Small intestine (tissue), 7 donors: ENCODE data around the gene IL31. TPM values are rescaled to one million over a fixed set of nuclear protein-coding genes. Genes with fewer than 3 reads are reported as not detected.

Experiments used
- DNase-seq, 2 donors: peaks; one replicate each; pipeline versions ENCODE4 v3.0.0 to v3.0.0-alpha.2; 2013
- FAIRE-seq: peaks from 2 replicates; lab custom pipeline; 2012; peaks lifted over from hg19 to GRCh38; lab: Jason Lieb, UNC
- H3K27ac ChIP-seq, 3 donors: one replicate each; pipeline ENCODE4 v1.5.1; 2013; ENCODE audit warnings: low read length in 2 of 3, mild to moderate bottlenecking in 2 of 3, control low read depth in 1 of 3, inconsistent platforms in 1 of 3, low read depth in 1 of 3, moderate library complexity in 1 of 3
- H3K27me3 ChIP-seq, 3 donors: one replicate each; pipeline ENCODE4 v1.6.1; 2013; ENCODE audit warnings: low read length in 3 of 3, inconsistent platforms in 1 of 3; ENCODE audit not compliant: control insufficient read depth in 3 of 3, insufficient read depth in 3 of 3
- H3K36me3 ChIP-seq, 3 donors: one replicate each; pipeline ENCODE4 v1.6.1; 2013; ENCODE audit warnings: low read length in 3 of 3, inconsistent platforms in 1 of 3, low read depth in 1 of 3, mild to moderate bottlenecking in 1 of 3, moderate library complexity in 1 of 3; ENCODE audit not compliant: control insufficient read depth in 3 of 3, insufficient read depth in 2 of 3
- H3K4me1 ChIP-seq, 3 donors: one replicate each; pipeline ENCODE4 v1.6.1; 2013; ENCODE audit warnings: low read length in 2 of 3, inconsistent platforms in 1 of 3, low read depth in 1 of 3, mild to moderate bottlenecking in 1 of 3, moderate library complexity in 1 of 3; ENCODE audit not compliant: control insufficient read depth in 3 of 3, insufficient read depth in 2 of 3
- H3K4me3 ChIP-seq, 3 donors: one replicate each; pipeline ENCODE4 v1.5.1; 2013; ENCODE audit warnings: low read length in 3 of 3, control low read depth in 1 of 3, inconsistent platforms in 1 of 3, low read depth in 1 of 3, mild to moderate bottlenecking in 1 of 3, moderate library complexity in 1 of 3
- H3K9me3 ChIP-seq, 2 donors: one replicate each; pipeline ENCODE4 v1.6.1; 2013; ENCODE audit warnings: low read depth in 1 of 2, low read length in 1 of 2; ENCODE audit not compliant: control insufficient read depth in 2 of 2, insufficient read depth in 1 of 2
- WGBS, 3 donors: extraction: QIAGEN DNeasy Blood & Tissue Kit; methylation state at CpG; one replicate each; pipeline ENCODE4 v1.1.7; 2013; 5-methylcytosine and 5-hydroxymethylcytosine counted together
- polyA plus RNA-seq, 4 donors: library from polyadenylated mRNA; stranded (reverse) in 3 of 4; unstranded in 1 of 4; fragments of 200-250 nt in 3 of 4; fragments of 120-200 nt in 1 of 4; gene quantifications; one replicate each; pipeline versions ENCODE4 v1.2.1 to v1.2.3, GENCODE V29; 2013
- donor health status: healthy with polysubstance abuse.
- donor health status: control.
- donor health status: control.
- donor health status: Bipolar disorder and iron deficiency.
- donor health status: healthy.

The IL31 gene
- polyA plus RNA-seq, 4 donors: not detected

DNA sequence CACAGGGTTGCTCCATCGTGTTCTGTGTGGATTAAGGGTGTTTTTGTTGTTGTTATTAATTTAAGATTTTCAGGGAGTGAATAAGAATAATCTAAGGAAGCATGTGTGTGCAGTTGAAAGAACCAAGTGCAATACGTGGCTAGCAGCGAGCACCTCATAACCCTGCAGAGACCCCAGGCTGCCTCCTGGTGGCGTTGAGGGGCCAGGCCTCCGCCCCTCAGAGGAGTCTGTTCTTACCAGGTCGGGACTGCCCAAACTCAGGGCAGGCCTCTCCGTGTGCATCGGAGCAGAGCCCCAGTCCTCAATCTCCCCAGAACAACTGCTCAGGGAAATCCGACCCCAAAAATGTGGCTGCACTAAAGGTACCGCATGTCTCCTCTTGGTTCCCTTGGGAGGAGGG, 36.8 kb downstream of the IL31 start:
- 83 to 91% (median 86%) methylated on average over 10 of the region's 10 CpGs for WGBS, 3 donors
- DNase-seq (no peak), FAIRE-seq (no peak)
- Histone ChIP-seq H3K36me3 (peaks cover 9 to 98% (median 19%) of the 10 kb centered on the region in 3 donors), H3K27me3 (no peaks in the 10 kb centered on the region), H3K27ac (no peak overlapping the region), H3K4me3 (no peak overlapping the region), H3K9me3 (no peaks in the 10 kb centered on the region), H3K4me1 (no peaks in the 10 kb centered on the region)

DNA sequence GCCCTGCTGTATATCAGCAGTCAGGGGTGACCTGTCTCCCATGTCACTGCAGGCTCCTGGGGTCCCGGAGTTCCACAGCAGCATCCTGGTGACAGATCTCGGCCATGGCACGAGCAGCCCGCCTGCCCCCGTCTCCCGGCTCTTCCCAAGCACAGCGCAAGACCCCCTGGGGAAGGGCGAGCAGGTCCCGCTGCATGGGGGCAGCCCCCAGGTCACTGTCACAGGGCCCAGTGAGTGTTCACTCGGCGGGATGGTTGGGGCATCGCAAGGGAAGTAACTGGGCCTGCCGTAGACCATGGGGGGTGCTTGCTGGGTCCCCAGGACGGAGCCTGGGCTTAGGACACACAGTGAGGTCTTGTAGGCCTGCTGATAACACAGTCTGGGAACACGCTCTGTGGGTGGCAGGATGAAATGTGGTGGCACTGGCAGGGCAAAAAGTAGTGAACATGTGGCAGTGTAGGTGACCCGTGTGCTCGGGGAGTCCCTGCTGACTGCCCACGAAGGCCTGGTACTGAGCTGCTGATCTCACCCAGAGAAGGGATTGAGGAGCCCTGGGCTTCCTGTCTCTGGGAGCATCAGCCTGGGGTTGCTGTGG, 38.5 kb downstream of the IL31 start:
- Histone ChIP-seq H3K36me3 (peaks cover 11 to 98% (median 15%) of the 10 kb centered on the region in 3 donors), H3K4me1 (no peaks in the 10 kb centered on the region), H3K9me3 (no peaks in the 10 kb centered on the region), H3K4me3 (no peak overlapping the region), H3K27me3 (no peaks in the 10 kb centered on the region), H3K27ac (no peak overlapping the region)
- no peak for DNase-seq
- FAIRE-seq: no peak
- 96 to 97% (median 97%) methylated on average over 18 of the region's 18 CpGs for WGBS, 3 donors

DNA sequence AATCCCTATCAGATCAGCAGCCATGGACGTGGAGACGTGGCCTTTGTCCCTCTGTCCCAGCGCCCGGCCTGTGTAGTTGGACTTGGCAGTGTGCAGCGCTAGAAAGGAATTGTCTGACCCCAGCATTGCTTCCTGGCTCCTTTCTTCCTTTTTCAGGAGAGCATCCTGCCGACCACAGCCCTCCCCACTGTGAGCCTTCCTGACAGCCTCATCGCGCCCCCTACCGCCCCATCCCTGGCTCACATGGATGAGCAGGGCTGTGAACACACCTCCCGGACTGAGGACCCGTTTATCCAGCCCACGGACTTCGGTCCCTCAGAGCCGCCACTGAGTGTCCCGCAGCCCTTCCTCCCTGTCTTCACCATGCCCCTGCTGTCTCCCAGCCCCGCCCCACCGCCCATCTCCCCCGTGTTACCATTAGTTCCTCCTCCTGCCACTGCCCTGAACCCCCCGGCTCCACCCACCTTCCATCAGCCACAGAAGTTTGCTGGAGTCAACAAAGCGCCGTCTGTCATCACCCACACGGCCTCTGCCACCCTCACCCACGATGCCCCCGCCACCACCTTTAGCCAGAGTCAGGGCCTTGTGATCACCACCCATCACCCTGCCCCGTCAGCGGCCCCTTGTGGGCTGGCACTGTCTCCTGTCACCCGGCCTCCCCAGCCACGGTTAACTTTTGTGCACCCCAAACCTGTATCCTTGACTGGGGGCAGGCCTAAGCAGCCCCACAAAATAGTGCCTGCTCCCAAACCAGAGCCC, 40.6 kb downstream of the IL31 start:
- Histone ChIP-seq H3K4me1 (no peaks in the 10 kb centered on the region), H3K9me3 (no peaks in the 10 kb centered on the region), H3K27me3 (no peaks in the 10 kb centered on the region), H3K4me3 (no peak overlapping the region), H3K27ac (no peak overlapping the region), H3K36me3 (peaks cover 19 to 100% (median 27%) of the 10 kb centered on the region in 3 donors)
- DNase-seq: no peak
- FAIRE-seq: no peak
- 73 to 76% (median 73%) methylated on average over 28 of the region's 28 CpGs for WGBS, 3 donors

DNA sequence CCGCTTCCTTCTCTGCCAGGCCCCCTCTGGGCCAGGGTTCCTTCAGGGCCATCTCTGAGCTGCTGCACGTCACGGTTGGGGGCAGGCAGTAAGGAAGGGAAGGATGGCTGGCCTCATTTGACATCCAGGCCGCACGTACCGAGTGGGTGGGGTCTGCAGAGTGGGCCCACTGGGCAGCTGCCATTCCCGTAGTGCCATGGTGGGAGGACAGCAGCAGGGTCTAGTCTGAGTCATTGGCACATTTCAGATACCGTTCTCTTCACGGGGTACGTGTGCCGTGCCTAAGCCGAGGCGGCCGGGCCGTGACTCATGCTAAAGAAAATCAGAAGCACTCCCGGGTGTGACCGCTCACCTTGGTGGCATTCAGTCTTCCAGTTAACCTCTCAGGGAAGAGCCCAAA, 43.9 kb downstream of the IL31 start:
- WGBS, 3 donors: 78 to 83% (median 81%) methylated on average over 17 of the region's 17 CpGs
- no peak for FAIRE-seq

DNA sequence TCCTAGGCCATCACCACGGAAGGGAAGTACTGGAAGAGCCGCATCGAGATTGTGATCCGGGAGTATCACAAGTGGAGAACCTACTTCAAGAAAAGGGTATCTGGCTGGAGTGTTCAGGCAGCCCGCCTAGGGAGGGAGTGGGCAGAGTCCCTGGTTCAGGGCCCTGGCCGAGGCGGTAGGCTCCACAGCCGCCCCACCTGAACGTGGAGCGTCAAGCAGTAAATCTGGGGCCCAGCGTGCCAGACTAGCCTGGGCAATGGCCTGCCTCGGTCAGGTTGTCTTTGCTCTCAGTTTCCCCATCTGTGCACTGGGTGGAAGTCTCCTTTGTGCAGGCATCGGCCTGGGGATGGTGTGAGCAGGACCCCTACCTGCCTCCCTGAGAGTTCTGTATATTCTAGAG, 44.9 kb downstream of the IL31 start:
- DNase-seq (no peak), FAIRE-seq (no peak)
- peaks cover 0 to 16% (median 6%) of the 10 kb centered on the region in 3 donors for H3K4me1 ChIP-seq
- H3K27ac ChIP-seq: no peak overlapping the region
- WGBS, 3 donors: 91 to 92% (median 91%) methylated on average over 13 of the region's 13 CpGs
- H3K9me3 ChIP-seq: no peaks in the 10 kb centered on the region
- H3K27me3 ChIP-seq: no peaks in the 10 kb centered on the region
- no peak overlapping the region for H3K4me3 ChIP-seq
- peaks cover 22 to 90% (median 27%) of the 10 kb centered on the region in 3 donors for H3K36me3 ChIP-seq

More for the DNA sequence above, 43.9 kb downstream of the IL31 start:
- DNase-seq: no peak
- no peaks in the 10 kb centered on the region for H3K27me3 ChIP-seq
- H3K36me3 ChIP-seq: peaks cover 22 to 97% (median 27%) of the 10 kb centered on the region in 3 donors
- H3K9me3 ChIP-seq: no peaks in the 10 kb centered on the region
- H3K4me3 ChIP-seq: no peak overlapping the region
- peaks cover 0 to 16% (median 6%) of the 10 kb centered on the region in 3 donors for H3K4me1 ChIP-seq
- H3K27ac ChIP-seq: no peak overlapping the region

DNA sequence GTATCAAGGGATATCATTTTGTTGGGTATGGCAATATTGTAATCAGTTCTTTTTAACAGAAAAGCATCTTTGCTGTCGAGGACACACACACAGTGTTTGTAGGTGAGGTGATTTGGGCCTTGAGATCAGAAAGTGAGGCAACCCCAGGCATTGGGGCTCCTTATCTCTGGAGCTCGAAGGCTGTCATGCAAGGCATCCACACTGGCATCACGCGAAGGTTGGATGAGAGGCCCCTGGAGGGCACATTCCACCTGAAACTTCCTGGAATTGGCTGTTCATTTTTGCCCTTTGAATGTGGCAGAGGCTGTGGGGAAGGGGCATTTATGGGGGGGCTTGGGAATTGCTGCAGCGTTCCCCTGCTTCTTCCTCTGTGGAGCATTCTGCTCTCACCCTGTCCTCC, 45.5 kb downstream of the IL31 start:
- H3K36me3 ChIP-seq: peaks cover 22 to 87% (median 23%) of the 10 kb centered on the region in 3 donors
- FAIRE-seq (no peak), DNase-seq (no peak)
- no peaks in the 10 kb centered on the region for H3K27me3 ChIP-seq
- no peak overlapping the region for H3K4me3 ChIP-seq
- no peaks in the 10 kb centered on the region for H3K9me3 ChIP-seq
- 67 to 79% (median 71%) methylated on average over 5 of the region's 5 CpGs for WGBS, 3 donors
- peaks cover 0 to 19% (median 8%) of the 10 kb centered on the region in 3 donors for H3K4me1 ChIP-seq
- no peak overlapping the region for H3K27ac ChIP-seq

DNA sequence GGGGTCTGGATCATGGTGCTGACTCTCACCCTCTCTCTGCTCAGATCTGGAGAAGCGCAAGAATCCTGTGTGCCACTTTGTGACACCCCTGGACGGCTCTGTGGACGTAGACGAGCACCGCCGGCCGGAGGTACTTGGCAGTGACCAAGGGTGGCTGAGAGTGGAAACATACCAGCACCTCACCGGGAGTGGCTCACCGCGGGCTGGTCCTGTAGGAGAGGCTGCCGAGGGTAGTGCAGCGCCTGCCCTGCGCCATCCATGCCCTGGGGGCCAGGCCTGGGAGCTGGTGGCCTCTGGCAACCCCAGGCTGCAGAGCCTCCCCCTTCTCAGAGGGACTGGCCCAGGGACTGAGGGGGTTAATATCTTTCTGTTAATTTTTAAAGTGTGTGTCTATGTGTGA, 46.2 kb downstream of the IL31 start:
- Histone ChIP-seq H3K27me3 (no peaks in the 10 kb centered on the region), H3K27ac (no peak overlapping the region), H3K36me3 (peaks cover 17 to 83% (median 18%) of the 10 kb centered on the region in 3 donors), H3K9me3 (no peaks in the 10 kb centered on the region), H3K4me3 (no peak overlapping the region), H3K4me1 (peaks cover 2 to 26% (median 8%) of the 10 kb centered on the region in 3 donors)
- FAIRE-seq: no peak
- no peak for DNase-seq
- WGBS, 3 donors: 72 to 87% (median 81%) methylated on average over 12 to 13 of the region's 13 CpGs

DNA sequence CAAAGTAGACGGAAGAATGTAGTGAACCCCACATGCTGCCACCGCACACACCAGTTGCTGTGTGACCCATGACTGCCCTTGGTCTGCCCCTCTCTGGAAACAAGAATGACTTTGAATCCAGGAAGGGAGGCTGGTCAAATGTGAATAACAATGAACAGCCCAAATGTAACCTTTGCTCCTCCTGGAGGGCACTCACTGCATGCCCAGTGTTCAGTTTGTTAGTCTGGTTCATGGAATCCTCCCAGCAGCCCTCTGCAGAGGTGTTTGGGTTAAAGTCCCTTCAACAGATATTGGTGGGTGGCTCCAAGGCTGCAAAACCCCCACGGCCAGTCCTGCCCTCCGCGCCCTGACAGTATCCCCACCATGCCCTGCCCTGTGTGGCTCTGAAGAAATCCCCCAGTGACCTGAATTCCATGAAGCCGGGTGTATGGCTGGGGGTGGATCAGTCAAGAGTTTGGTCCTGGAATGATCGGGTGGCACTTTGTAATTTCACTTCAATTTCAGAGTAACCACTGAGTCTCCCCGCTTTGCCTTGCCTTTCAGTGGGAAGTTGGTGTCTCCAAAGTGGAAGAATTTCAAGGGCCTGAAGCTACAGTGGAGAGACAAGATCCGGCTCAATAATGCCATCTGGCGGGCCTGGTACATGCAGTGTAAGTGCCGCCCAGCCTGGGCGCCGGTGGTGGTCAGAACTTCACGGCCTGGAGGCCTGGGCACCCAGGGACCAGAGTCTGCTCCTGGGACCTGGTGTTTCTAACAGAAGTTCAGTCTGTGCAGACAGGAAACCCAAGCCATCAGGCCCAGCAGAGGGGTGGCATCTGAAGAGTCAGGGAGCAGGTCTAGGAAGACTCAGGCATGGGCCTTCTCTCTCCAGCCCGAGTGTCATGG, 47.1 kb downstream of the IL31 start:
- peak in 1 of 2 donors; percentile 67 for DNase-seq
- Histone ChIP-seq H3K27me3 (no peaks in the 10 kb centered on the region), H3K27ac (no peak overlapping the region), H3K9me3 (no peaks in the 10 kb centered on the region), H3K4me3 (no peak overlapping the region), H3K36me3 (peaks cover 12 to 75% (median 13%) of the 10 kb centered on the region in 3 donors), H3K4me1 (peaks cover 2 to 30% (median 8%) of the 10 kb centered on the region in 3 donors)
- WGBS, 3 donors: 41 to 68% (median 56%) methylated on average over 15 of the region's 15 CpGs
- no peak for FAIRE-seq
